ENCODE data around the gene ACOX2.

ACOX2 gene

DNA sequence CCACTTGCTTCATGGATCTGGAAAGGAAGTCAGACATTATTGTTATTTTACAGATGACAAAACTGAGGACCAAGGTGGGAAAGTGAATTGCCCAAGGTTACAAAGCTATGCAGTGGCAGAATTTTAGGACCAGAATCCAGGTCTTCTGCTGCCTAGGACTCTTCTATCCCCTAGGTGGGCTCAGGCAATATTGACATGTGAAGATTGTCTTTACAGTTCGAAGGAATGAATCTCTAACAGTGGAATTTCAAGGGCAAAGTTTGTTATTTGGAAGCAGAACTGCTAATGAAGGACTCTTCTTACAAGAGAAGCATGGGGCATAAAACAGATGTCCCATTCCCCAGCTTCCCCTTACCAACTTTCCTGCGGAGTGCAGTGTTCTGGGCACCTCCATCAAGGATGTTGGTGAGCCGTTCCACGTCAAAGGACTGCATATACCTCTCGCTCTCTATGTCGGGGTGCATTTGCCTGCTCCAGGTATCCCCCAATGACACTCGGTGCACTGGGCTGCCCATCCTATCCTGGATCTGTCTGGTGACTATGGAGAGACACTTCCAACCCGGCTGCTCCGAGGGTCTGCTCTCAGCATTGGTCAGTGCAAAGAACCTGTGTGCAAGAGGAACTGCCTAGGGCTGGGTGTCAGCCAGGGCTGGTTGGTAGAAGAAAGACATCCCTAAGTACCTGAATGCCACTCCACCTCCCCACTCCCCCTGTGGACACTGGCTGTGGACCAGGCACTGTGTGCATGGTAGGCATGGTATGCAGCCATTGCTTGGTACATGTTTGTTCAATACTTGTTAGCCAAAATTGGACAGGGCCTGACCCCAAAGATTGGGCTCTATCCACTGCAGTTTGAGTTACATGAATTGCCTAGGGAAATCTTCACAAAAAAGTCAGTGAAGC lies 2.1 kb downstream of the ACOX2 start:
- TF ChIP-seq, protein P1, sequence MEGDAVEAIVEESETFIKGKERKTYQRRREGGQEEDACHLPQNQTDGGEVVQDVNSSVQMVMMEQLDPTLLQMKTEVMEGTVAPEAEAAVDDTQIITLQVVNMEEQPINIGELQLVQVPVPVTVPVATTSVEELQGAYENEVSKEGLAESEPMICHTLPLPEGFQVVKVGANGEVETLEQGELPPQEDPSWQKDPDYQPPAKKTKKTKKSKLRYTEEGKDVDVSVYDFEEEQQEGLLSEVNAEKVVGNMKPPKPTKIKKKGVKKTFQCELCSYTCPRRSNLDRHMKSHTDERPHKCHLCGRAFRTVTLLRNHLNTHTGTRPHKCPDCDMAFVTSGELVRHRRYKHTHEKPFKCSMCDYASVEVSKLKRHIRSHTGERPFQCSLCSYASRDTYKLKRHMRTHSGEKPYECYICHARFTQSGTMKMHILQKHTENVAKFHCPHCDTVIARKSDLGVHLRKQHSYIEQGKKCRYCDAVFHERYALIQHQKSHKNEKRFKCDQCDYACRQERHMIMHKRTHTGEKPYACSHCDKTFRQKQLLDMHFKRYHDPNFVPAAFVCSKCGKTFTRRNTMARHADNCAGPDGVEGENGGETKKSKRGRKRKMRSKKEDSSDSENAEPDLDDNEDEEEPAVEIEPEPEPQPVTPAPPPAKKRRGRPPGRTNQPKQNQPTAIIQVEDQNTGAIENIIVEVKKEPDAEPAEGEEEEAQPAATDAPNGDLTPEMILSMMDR (IDR thresholded peaks at IDR 0.05; ENCODE audit: extremely low read depth, missing control alignments): no peak
- peak; percentile 2 for DNase-seq (ENCODE audit: low spot score)

DNA sequence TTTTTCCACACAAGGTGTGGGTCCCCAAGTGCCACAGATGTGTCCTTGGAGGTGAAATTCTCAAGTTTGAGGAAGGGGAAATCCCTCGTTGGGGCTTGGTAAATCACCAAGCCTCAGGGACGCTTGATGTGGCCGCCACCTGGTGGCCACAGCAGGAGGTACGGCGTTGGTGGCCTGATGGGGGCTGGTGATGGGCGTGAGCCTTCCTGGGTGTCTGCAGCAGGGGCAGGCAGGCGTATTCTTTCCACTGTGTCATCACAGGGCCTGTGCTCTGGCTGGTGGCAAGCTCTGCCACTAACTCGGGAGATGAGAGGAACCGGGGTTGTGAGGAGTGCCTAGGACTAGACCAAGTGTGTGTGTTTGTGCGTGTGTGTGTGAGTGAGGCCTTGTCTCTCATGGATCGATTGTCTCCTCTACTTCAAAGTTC lies 4.2 kb downstream of the ACOX2 start:
- DNase-seq (ENCODE audit: low spot score): peak; percentile 86
- TF ChIP-seq, protein P1 (IDR thresholded peaks at IDR 0.05; ENCODE audit: extremely low read depth, missing control alignments): peak; percentile 91

DNA sequence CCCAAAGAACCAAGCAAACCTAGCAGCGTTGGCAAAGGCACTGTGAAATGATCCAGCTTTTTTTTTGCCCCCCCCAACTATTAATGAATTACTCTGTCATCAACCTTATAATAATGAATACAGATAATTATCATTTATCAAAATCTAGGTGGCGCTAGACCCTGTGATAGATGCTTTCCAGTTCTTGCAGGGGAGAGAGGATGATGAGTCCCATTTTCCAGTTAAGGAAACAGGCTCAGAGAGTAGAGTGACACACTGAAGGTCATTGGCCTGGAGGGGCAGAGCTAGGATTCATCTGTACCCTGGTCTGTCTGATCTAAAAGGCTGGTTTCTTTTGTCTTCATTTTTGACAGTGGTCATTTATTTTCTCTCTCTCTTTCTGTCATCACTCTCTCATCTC lies 5.0 kb downstream of the ACOX2 start:
- no peak for DNase-seq (ENCODE audit: low spot score)

DNA sequence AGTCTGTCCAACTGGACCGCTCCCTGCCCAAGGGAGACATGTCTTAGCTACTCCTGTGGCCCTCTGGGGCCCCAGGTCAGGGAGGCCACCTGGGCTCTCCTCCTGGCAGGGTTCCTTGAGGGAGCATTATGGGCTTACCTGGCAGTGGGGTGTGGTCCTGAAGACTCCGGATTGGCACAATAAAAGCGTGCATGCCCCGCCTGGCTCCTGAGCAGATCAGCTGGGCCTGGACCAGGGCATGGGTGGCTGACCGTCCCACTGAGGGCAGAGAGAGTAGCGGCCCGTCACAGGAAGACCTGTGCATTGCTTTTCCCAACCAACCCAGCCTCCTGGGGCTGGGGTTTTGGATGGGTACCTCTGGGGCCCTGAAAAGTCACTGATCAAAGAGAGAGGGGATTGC lies 5.4 kb downstream of the ACOX2 start:
- no peak for DNase-seq (ENCODE audit: low spot score)
- TF ChIP-seq, protein P1 (IDR thresholded peaks at IDR 0.05; ENCODE audit: extremely low read depth, missing control alignments): no peak

More for the DNA sequence above, 5.0 kb downstream of the ACOX2 start:
- TF ChIP-seq, protein P1 (IDR thresholded peaks at IDR 0.05; ENCODE audit: extremely low read depth, missing control alignments): no peak

DNA sequence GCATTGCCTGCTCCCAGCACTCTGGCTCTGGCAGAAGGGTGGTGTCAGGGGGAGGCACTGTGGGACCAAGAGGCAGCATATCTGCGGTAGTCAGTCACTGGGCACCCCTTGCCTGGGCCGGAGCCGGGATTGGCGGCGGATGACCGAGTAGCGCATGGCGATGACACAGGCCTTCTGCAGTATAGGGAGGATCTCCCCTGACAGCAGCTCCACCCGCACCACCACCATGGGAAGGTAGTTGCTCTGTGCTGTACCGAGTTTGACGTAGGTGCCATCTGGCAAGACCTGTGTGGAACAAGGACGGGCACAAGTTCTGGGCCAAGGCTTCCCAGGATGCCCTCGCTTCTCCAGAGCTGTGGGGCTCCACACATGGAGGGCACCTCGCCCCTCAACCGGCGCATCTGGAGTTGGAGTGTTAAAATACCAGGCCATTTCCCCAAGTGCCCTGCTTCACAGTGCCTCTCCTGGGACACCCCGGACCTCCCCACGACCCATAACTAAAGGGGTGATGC lies 6.6 kb downstream of the ACOX2 start:
- TF ChIP-seq, protein P1 (IDR thresholded peaks at IDR 0.05; ENCODE audit: extremely low read depth, missing control alignments): no peak
- DNase-seq (ENCODE audit: low spot score): no peak

DNA sequence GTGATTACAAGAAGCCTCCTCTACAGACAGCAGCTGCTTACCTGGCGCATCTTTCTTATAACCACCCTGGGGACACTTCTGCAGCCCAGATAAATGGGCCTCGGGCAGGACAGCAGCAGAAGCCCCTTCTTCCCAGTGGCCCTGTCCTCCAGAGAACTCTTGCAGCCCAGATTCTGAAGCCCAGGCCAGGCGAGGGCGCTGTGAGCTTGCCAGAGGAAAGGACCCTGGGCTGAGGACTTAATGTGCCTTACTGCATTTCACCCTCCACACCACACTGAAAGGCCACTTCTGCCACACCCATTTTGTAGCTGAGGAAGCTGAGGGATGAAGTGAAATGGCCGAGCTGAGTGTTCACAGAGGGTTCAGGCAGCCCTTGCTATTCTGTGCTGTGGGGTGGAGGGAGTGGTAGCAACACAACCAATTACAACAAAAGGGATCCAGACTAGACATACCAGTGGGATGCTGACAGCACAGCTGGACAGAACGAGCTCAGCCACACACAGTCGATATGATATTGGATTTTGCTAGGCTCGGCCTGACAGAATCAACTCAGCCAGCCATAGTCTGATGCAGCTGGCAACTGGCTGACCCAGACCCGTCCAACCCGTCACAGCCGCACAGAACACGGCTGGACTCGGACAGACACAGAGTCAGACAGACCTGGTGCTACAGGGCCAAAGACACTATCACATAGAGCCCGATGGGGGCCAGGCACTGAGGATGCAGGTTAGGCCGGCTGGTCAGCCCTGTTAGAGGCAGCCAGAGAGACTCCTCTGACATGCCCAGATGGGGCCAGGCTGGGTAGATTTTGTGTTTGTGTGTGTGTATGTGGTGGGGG lies 7.3 kb downstream of the ACOX2 start:
- TF ChIP-seq, protein P1 (IDR thresholded peaks at IDR 0.05; ENCODE audit: extremely low read depth, missing control alignments): peak; percentile 36
- DNase-seq (ENCODE audit: low spot score): no peak
